ENCODE results near the gene DPH7. TPM values are rescaled to one million over a fixed set of nuclear protein-coding genes. Genes with fewer than 3 reads are reported as not detected.
A peak's percentile ranks its signal among the peaks of the same experiment; 100 is the strongest.

Gene DPH7
- total and polyA plus RNA-seq, 10 donors, result 31.7 to 80.5 (median 41.2) TPM

- H3K4me3 ChIP-seq, result no peak overlapping the region
- peak; percentile 45 for DNase-seq
- TF ChIP-seq CTCF (IDR thresholded peaks at IDR 0.05 in 8 of 11, conservative IDR thresholded peaks at IDR 0.05 in 3 of 11) (no peak), POLR2AphosphoS5 (IDR thresholded peaks at IDR 0.05) (peak in 1 of 3 donors; percentile 23), POLR2A (IDR thresholded peaks at IDR 0.05) (no peak)
- WGBS, 5 donors, result 75 to 80% (median 79%) methylated on average over 15 to 18 of the region's 18 CpGs
- peaks cover 0 to 4% (median 0%) of the 10 kb centered on the region in 6 donors for H3K4me1 ChIP-seq
- intact Hi-C loops (cut with DNase I; ENCODE audit: low total_unique reads), result no loop called here
- H3K9me3 ChIP-seq, result peaks cover 0 to 4% (median 0%) of the 10 kb centered on the region in 8 donors
- no peak overlapping the region for H3K27ac ChIP-seq
- H3K27me3 ChIP-seq (replicated peaks in 1 of 7), result no peaks in the 10 kb centered on the region
- peaks cover 0 to 50% (median 34%) of the 10 kb centered on the region in 6 donors for H3K36me3 ChIP-seq
These were observed 13.8 kb downstream of the DPH7 start for GRCh38 chr9:137564817-137565411.

GRCh38 chr9:137564134-137564533 lies 14.6 kb downstream of the DPH7 start:
- H3K9me3 ChIP-seq, result peaks cover 0 to 4% (median 0%) of the 10 kb centered on the region in 8 donors
- peaks cover 0 to 4% (median 0%) of the 10 kb centered on the region in 6 donors for H3K4me1 ChIP-seq
- TF ChIP-seq POLR2A (IDR thresholded peaks at IDR 0.05) (no peak), POLR2AphosphoS5 (IDR thresholded peaks at IDR 0.05) (peak in 1 of 3 donors; percentile 3), CTCF (IDR thresholded peaks at IDR 0.05 in 8 of 11, conservative IDR thresholded peaks at IDR 0.05 in 3 of 11) (no peak)
- intact Hi-C loops (cut with DNase I; ENCODE audit: low total_unique reads), result no loop called here
- DNase-seq, result no peak
- no peak overlapping the region for H3K27ac ChIP-seq
- H3K27me3 ChIP-seq (replicated peaks in 1 of 7), result no peaks in the 10 kb centered on the region
- WGBS, 5 donors, result 89 to 95% (median 94%) methylated on average over 10 of the region's 10 CpGs
- H3K4me3 ChIP-seq, result no peak overlapping the region
- H3K36me3 ChIP-seq, result peaks cover 0 to 58% (median 38%) of the 10 kb centered on the region in 6 donors

- H3K27me3 ChIP-seq (replicated peaks in 1 of 7), result no peaks in the 10 kb centered on the region
- no peaks in the 10 kb centered on the region for H3K9me3 ChIP-seq
- TF ChIP-seq CTCF (IDR thresholded peaks at IDR 0.05 in 8 of 11, conservative IDR thresholded peaks at IDR 0.05 in 3 of 11) (no peak), POLR2A (IDR thresholded peaks at IDR 0.05) (no peak), POLR2AphosphoS5 (IDR thresholded peaks at IDR 0.05) (no peak)
- peaks cover 0 to 96% (median 59%) of the 10 kb centered on the region in 6 donors for H3K36me3 ChIP-seq
- no peak overlapping the region for H3K4me3 ChIP-seq
- no peak overlapping the region for H3K27ac ChIP-seq
- intact Hi-C loops (cut with DNase I; ENCODE audit: low total_unique reads), result no loop called here
- peaks cover 0 to 4% (median 0%) of the 10 kb centered on the region in 6 donors for H3K4me1 ChIP-seq
- 93 to 99% (median 94%) methylated on average over 4 of the region's 4 CpGs for WGBS, 5 donors
- no peak for DNase-seq
These were observed 20.6 kb downstream of the DPH7 start for GRCh38 chr9:137558127-137558526.

- intact Hi-C loops (cut with DNase I; ENCODE audit: low total_unique reads), result no loop called here
- Histone ChIP-seq H3K36me3 (peaks cover 0 to 80% (median 48%) of the 10 kb centered on the region in 6 donors), H3K4me1 (peaks cover 4 to 17% (median 8%) of the 10 kb centered on the region in 6 donors), H3K4me3 (no peak overlapping the region), H3K27me3 (replicated peaks in 1 of 7) (no peaks in the 10 kb centered on the region), H3K9me3 (no peaks in the 10 kb centered on the region), H3K27ac (no peak overlapping the region)
- 90 to 93% (median 92%) methylated on average over 23 to 24 of the region's 24 CpGs for WGBS, 5 donors
- no peak for TF ChIP-seq POLR2A (IDR thresholded peaks at IDR 0.05)
- TF ChIP-seq POLR2AphosphoS5 (IDR thresholded peaks at IDR 0.05), result peak in 1 of 3 donors; percentile 36
- DNase-seq, result no peak
These were observed 22.5 kb downstream of the DPH7 start for GRCh38 chr9:137556069-137556838.

Data from spleen (tissue), 11 donors.